ENCODE data around the gene BCAP31.
A peak's percentile ranks its signal among the peaks of the same experiment; 100 is the strongest.
"Not testable (repeated sequence)": the region's sequence is repeated elsewhere in the genome, so short reads cannot be mapped to it uniquely, and the experiment has no call there.

BCAP31 gene

GRCh38 chrX:153733651-153734240 is 9.6 kb upstream of the BCAP31 start:
- no peak for DNase-seq

GRCh38 chrX:153732401-153732800 is 8.2 kb upstream of the BCAP31 start:
- no peak for DNase-seq

GRCh38 chrX:153731845-153732215 is 7.6 kb upstream of the BCAP31 start:
- DNase-seq: no peak

DNA sequence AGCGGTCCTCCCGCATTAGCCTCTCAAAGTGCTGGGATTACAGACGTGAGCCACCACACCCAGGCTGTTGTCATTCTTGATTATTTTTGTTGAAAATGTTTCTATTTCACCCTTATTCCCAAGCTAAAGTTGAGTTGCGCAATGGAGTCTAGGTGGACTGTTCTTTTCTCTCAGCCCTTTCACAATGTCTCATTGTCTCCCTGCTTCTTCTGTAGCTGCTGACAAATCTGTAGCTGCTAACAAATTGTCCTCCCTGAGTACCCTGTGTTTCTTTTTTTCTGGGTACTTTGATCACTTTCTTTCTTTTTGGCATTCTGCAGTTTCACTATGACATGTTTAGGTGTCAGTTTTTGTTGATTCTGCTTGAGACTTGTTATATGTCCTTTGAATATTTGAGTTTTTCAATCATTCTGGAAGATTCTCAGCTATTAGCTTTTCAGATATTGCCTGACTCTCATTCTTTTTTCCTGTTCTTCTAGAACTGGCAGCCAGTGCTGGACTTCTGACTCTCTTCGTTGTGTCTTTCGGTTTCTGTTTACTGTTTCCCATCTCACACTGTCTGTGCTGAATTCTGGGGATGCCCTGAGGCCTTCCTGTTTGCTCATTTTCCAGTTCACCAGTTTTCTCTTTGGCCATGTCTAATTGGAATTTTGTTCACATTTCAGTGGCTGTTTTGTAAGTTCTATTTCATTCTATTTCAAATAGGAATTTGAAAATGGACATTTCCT is 7.1 kb upstream of the BCAP31 start:
- DNase-seq: no peak

GRCh38 chrX:153730115-153730514 is 5.9 kb upstream of the BCAP31 start:
- DNase-seq: not testable (repeated sequence)

DNA sequence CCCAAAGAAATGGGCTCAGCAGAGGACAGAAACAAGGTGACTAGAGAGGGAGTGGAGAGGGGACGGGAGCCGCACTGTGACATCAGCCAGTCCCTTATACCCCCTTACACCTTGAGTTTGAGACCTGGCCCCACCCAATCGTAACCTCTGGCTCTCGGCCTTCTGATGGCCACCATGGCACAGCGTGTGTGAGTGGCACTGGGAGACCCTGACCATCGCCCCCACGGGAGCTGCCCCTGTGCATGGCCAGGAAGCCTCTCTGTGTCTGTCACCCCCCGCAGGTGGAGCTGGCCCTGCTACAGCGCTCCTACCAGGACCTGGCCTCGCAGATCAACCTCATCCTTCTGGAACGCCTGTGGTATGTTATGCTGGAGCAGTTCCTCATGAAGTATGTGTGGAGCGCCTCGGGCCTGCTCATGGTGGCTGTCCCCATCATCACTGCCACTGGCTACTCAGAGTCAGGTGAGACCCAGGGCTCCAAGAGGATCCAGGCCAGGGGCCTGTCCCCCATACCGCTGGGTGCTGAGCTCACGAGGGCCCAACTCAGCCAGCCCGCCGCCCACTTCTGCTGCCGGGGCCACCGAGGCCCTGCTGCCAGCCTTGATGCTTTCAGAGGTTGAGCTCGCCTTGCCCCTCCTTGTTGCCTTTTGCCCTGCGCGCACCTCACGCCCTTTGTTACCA is 4.9 kb upstream of the BCAP31 start:
- no peak for DNase-seq

DNA sequence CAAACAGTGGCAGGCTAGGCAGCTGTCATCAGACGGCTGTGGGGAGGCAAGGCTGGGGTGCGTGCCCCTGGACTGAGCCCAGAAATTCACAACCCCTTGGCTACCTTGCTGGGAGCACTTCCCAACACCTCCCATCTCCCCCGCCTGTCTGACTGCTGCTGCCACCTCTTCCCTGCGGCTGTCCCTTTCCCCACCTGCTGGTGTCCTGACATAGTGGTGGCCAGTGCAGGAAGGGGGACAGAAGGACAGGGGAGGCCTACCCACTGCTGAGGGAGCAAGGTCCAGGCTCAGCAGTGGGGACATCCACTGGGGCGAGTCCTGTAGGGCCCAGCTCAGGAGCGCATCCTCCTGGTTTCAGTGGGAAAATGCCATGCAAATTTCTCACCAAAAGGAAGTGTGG is 3.9 kb upstream of the BCAP31 start:
- no peak for DNase-seq

DNA sequence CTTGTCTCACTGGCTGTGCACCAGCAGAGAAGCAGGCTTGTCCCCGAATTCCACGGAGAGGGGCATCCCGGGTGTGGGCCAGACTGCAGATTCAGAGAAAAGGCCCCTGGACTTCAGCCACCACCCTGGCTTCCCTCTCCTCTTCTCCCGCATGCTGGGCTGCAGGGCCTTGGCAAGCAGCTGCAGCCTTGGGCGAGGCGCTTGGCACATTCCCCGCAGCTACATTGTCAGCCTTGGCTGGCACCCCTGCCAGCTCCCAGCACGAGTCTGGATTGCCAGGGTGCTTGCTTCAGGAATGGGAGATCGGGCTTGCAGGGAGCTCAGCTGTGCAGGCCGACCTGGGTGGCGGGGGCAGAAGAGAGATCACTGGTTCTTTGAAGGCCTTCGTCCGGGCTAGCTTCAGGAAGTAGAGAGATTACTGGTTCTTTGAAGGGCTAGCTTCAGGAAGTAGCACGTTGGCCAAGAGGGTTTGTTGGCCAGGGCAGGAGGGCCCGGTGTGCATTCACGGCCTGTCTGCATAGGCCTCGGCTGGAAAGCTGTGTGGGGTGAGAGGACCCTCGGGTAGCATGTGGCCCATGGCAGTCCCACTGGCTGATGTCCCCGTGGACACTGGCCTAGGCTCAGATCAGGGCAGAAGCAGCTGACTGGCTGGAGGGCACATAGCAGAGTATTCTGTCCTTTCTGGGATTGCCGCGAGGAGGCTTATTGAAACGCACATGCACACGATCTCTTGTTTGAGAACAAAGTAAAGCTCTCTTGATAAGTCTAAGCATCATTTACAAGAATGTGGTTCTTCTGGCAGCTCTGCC is 3.1 kb upstream of the BCAP31 start:
- peak; percentile 26 for DNase-seq

- DNase-seq: peak; percentile 72
These were observed 2.3 kb upstream of the BCAP31 start for GRCh38 chrX:153726286-153727122.

GRCh38 chrX:153725832-153726285 is 1.7 kb upstream of the BCAP31 start:
- no peak for DNase-seq

- DNase-seq: no peak
These were observed 1.0 kb upstream of the BCAP31 start for GRCh38 chrX:153725039-153725831.

- DNase-seq: peak; percentile 67
These were observed 586 bp downstream of the BCAP31 start for GRCh38 chrX:153723351-153724251.

- peak; percentile 38 for DNase-seq
These were observed 1.4 kb downstream of the BCAP31 start for GRCh38 chrX:153722704-153723350.

DNA sequence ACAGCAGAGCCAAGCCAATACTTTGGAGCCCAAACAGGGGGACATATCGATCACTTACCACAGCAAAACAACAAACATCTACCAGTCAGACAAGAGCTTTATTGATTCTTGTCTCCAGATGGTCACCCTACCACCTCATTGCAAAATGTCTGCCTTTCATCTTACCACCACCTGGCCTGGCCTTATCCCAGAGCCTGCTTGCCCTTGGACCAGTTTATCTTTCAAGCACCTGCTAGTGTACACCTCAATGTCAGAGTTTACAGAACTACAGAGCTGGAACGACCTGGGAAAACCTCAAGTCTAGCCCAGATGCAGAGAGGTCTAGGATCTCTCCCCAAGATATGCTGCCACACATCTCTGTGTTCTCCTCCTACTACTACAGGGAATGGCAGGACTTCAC is 4.5 kb downstream of the BCAP31 start:
- no peak for DNase-seq

- DNase-seq: no peak
These were observed 4.9 kb downstream of the BCAP31 start for GRCh38 chrX:153719238-153719637.

DNA sequence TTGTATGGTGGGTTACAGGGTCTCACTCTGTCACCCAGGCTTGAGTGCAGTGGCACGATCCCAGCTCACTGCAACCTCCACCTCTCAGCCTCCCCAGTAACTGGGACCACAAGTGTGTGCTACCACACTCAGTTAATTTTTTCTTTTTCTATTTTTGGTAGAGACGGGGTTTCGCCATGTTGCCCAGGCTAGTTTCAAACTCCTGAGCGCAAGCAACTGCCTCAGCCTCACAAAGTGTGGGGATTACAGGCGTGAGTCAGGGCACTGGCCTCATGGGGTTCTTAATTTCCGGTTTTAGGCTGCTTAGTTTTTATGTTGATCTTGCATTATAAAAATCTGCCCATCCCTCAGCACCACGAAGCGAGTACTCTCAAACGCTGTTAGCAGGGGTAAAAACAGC is 6.7 kb downstream of the BCAP31 start:
- no peak for DNase-seq

DNA sequence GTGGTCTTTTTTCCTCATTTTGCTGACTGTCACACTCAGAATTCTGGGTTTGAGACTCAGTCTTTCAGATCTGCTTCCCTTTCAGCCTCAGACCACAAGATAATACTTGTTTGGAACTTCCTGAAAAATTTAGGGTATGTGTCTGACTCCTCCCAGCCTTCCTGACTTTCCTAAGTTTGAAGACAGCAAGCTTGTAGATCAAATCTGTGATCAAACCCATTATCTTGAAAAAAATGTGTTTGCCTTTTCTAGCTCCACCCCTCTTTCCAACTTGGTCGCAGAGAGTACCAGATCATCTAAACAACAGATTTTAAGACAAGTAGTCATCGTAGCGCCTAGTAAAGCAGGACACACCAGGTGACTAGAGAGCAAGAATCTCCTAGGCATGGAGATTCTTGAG is 9.9 kb downstream of the BCAP31 start:
- DNase-seq: no peak

- no peak for DNase-seq
These were observed 14.2 kb downstream of the BCAP31 start for GRCh38 chrX:153709726-153710674.

DNA sequence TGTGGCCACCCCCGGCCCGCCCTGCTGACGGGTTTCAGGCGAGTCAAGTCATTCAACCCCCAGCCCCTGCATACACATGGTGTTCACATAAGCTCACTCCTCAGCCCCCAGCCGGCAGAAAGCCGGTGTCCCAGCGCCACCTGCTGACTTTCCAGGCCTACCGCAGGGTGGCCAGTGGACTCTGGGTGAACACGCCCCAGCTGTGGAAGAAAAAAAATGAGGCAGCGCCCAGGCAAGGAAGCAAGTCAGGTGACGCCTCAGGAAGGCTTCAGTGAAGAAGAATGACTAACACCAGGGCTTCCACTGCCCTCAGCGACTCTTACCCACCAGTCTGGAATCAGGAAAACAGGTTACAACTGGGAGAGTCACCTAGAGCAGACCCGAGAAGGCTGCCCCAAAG is 15.8 kb downstream of the BCAP31 start:
- DNase-seq: peak; percentile 80
